HCT116 (cell line): ENCODE measurements around the gene AMOTL1. TPM values are rescaled to one million over a fixed set of nuclear protein-coding genes. Genes with fewer than 3 reads are reported as not detected.

Experiments used
- ATAC-seq: fragments of 200-7000 bp; cut with Tn5 transposase; 2 replicates; pipeline ENCODE4 v1.9.1; 2020; ENCODE audit warnings: mild to moderate bottlenecking, moderate library complexity
- BruUV-seq: library from RNA; stranded (reverse); fragments of 400-500 nt; replicated peaks from 2 replicates; lab custom pipeline; 2021; lab: Mats Ljungman, UMichigan
- CTCF ChIA-PET: fragments of 300-600 bp; sonication (Branson Sonifier 250); formaldehyde crosslinking; loops from one replicate; lab custom pipeline; 2021; ENCODE audit warnings: antibody characterized with exemption; lab: Charles Lee
- POLR2A ChIA-PET: fragments of 300-600, 350-600 bp; sonication (Branson Sonifier 250); formaldehyde crosslinking; loops from one replicate; lab custom pipeline; 2021; ENCODE audit warnings: antibody characterized with exemption; lab: Charles Lee
- RAD21 ChIA-PET, 2 experiments: fragments of 300-600 bp; sonication (Branson Sonifier 250); formaldehyde crosslinking; loops; one replicate each; lab custom pipeline; 2023; ENCODE audit warnings: low total read pairs in 2 of 2; ENCODE audit not compliant: uncharacterized antibody in 2 of 2, unreplicated experiment in 2 of 2, low non-redundant PET in 1 of 2; lab: Charles Lee
- DNase-seq: peaks from one replicate; pipeline ENCODE4 v3.0.0-alpha.2; 2010; ENCODE audit warnings: low read depth, low spot score
- H2AFZ ChIP-seq: fragments of 200-600 bp; shearing (Covaris generic), sonication (generic); 2 replicates; pipeline ENCODE4 v1.6.1; 2017; ENCODE audit warnings: low read depth, mixed run types, mixed read lengths, antibody characterized with exemption, low read length; ENCODE audit not compliant: poor library complexity, severe bottlenecking
- H3K27ac ChIP-seq: 2 replicates; pipeline ENCODE4 v1.5.1; 2012; ENCODE audit warnings: low read depth, low read length
- H3K27me3 ChIP-seq: fragments of 200-600 bp; sonication (generic); 2 replicates; pipeline ENCODE4 v1.6.1; 2016; ENCODE audit warnings: mixed run types, low read length, mixed read lengths; ENCODE audit not compliant: insufficient read depth
- H3K36me3 ChIP-seq, 2 experiments: fragments of 200-500 bp in 1 of 2; fragments of 200-600 bp in 1 of 2; sonication (Bioruptor generic) in 1 of 2; sonication (generic) in 1 of 2; 2 replicates each; pipeline versions ENCODE4 v1.5.1 to v1.6.1; 2014 to 2016; ENCODE audit warnings: low read length in 2 of 2, inconsistent platforms in 1 of 2, mixed read lengths in 1 of 2, mixed run types in 1 of 2; ENCODE audit not compliant: insufficient read depth in 2 of 2, control insufficient read depth in 1 of 2
- H3K4me1 ChIP-seq, 2 experiments: fragments of 200-600 bp in 1 of 2; sonication (generic) in 1 of 2; 2 replicates each; pipeline versions ENCODE4 v1.5.1 to v1.6.1; 2012 to 2017; ENCODE audit warnings: low read length in 2 of 2, inconsistent platforms in 1 of 2, mild to moderate bottlenecking in 1 of 2, mixed read lengths in 1 of 2, mixed run types in 1 of 2, moderate library complexity in 1 of 2; ENCODE audit not compliant: insufficient read depth in 2 of 2, control insufficient read depth in 1 of 2
- H3K4me2 ChIP-seq: fragments of 200-600 bp; sonication (generic); 2 replicates; pipeline ENCODE4 v1.6.1; 2017; ENCODE audit warnings: mixed run types, low read length, mixed read lengths
- H3K4me3 ChIP-seq, 2 experiments: fragments of 200-600 bp in 1 of 2; sonication (generic) in 1 of 2; replicated peaks in 1 of 2; 2 replicates each; pipeline ENCODE4 v1.5.1; 2011 to 2016; ENCODE audit warnings: low read length in 2 of 2, control low read depth in 1 of 2, low read depth in 1 of 2, mild to moderate bottlenecking in 1 of 2, mixed read lengths in 1 of 2, mixed run types in 1 of 2
- H3K79me2 ChIP-seq: fragments of 200-600 bp; sonication (generic); 2 replicates; pipeline ENCODE4 v1.6.1; 2017; ENCODE audit warnings: mild to moderate bottlenecking, mixed run types, low read length, moderate library complexity, mixed read lengths; ENCODE audit not compliant: insufficient read depth
- H3K9ac ChIP-seq: fragments of 200-600 bp; sonication (generic); 2 replicates; pipeline ENCODE4 v1.6.1; 2016; ENCODE audit warnings: low read length, mixed read lengths
- H3K9me2 ChIP-seq: fragments of 200-600 bp; sonication (generic), shearing (Covaris generic); 2 replicates; pipeline ENCODE4 v1.6.1; 2017; ENCODE audit warnings: mixed run types, mild to moderate bottlenecking, moderate library complexity; ENCODE audit not compliant: insufficient read depth
- H3K9me3 ChIP-seq, 2 experiments: fragments of 200-500 bp in 1 of 2; fragments of 200-600 bp in 1 of 2; sonication (Bioruptor generic) in 1 of 2; sonication (generic) in 1 of 2; 2 replicates each; pipeline ENCODE4 v1.6.1; 2014 to 2017; ENCODE audit warnings: low read length in 2 of 2, mixed read lengths in 2 of 2, inconsistent platforms in 1 of 2, low read depth in 1 of 2, mild to moderate bottlenecking in 1 of 2, mixed run types in 1 of 2, moderate library complexity in 1 of 2; ENCODE audit not compliant: control insufficient read depth in 1 of 2, insufficient read depth in 1 of 2
- H4K20me1 ChIP-seq: fragments of 200-600 bp; sonication (generic), shearing (Covaris generic); 2 replicates; pipeline ENCODE4 v1.6.1; 2017; ENCODE audit warnings: mixed run types, mild to moderate bottlenecking, moderate library complexity; ENCODE audit not compliant: insufficient read depth
- ATF3 ChIP-seq: IDR thresholded peaks from 2 replicates; pipeline ENCODE4 v1.6.1; 2012
- CBX3 ChIP-seq: IDR thresholded peaks from 2 replicates; pipeline ENCODE4 v1.6.1; 2012; ENCODE audit warnings: low read depth
- CEBPB ChIP-seq: IDR thresholded peaks from 2 replicates; pipeline ENCODE4 v1.6.1; 2012; ENCODE audit warnings: low read depth
- EGR1 ChIP-seq: IDR thresholded peaks from 2 replicates; pipeline ENCODE4 v1.6.1; 2012; ENCODE audit warnings: low read depth
- ELF1 ChIP-seq: IDR thresholded peaks from 2 replicates; pipeline ENCODE4 v1.6.1; 2012; ENCODE audit warnings: low read depth, borderline replicate concordance
- EZH2 ChIP-seq: fragments of 200-600 bp; sonication (generic); IDR thresholded peaks from 2 replicates; pipeline ENCODE4 v1.6.1; 2017; ENCODE audit warnings: antibody characterized with exemption, mixed run types
- EZH2phosphoT487 ChIP-seq: fragments of 200-600 bp; IDR thresholded peaks from 2 replicates; pipeline ENCODE4 v1.6.1; 2018; ENCODE audit warnings: antibody characterized with exemption, borderline replicate concordance
- FOSL1 ChIP-seq: IDR thresholded peaks from 2 replicates; pipeline ENCODE4 v1.6.1; 2012; ENCODE audit warnings: low read depth
- JUND ChIP-seq: IDR thresholded peaks from 2 replicates; pipeline ENCODE4 v1.6.1; 2012
- POLR2A ChIP-seq: IDR thresholded peaks from 2 replicates; pipeline ENCODE4 v1.7.0; 2011; ENCODE audit warnings: borderline replicate concordance; ENCODE audit not compliant: insufficient read depth, insufficient read length; ENCODE audit errors: extremely low read depth
- POLR2AphosphoS5 ChIP-seq: IDR thresholded peaks from 2 replicates; pipeline ENCODE4 v1.6.1; 2011; ENCODE audit warnings: mild to moderate bottlenecking, low read depth, low read length, moderate library complexity
- RAD21 ChIP-seq: IDR thresholded peaks from 2 replicates; pipeline ENCODE4 v1.6.1; 2012; ENCODE audit warnings: low read depth, mild to moderate bottlenecking
- SIN3A ChIP-seq: IDR thresholded peaks from 2 replicates; pipeline ENCODE4 v1.6.1; 2012; ENCODE audit warnings: low read depth
- SP1 ChIP-seq: IDR thresholded peaks from 2 replicates; pipeline ENCODE4 v1.6.1; 2012; ENCODE audit warnings: low read depth
- SRF ChIP-seq: IDR thresholded peaks from 2 replicates; pipeline ENCODE4 v1.6.1; 2012; ENCODE audit warnings: low read depth
- TCF7L2 ChIP-seq: IDR thresholded peaks from 2 replicates; pipeline ENCODE4 v1.7.0; 2011; ENCODE audit warnings: borderline replicate concordance, inconsistent platforms; ENCODE audit not compliant: insufficient read depth, insufficient read length; ENCODE audit errors: extremely low read depth
- YY1 ChIP-seq: IDR thresholded peaks from 2 replicates; pipeline ENCODE4 v1.6.1; 2011; ENCODE audit warnings: low read length, low read depth, moderate library complexity, mild to moderate bottlenecking; ENCODE audit not compliant: insufficient replicate concordance; ENCODE audit errors: extremely low read depth
- ZFX ChIP-seq: fragments of 450-650 bp; IDR thresholded peaks from 2 replicates; pipeline ENCODE4 v1.6.1; 2017
- ZNF274 ChIP-seq: fragments of 200-500 bp; sonication (Bioruptor generic); IDR thresholded peaks from 2 replicates; pipeline ENCODE4 v1.6.1; 2014; ENCODE audit warnings: mild to moderate bottlenecking, low read depth, low read length, inconsistent platforms
- intact Hi-C: fragments of 100-400 bp; cut with micrococcal nuclease; formaldehyde crosslinking; loops from 2 replicates; pipeline ENCODE4 v1.10.0; 2022
- total RNA-seq: library from RNA; stranded (reverse); gene quantifications from one replicate; pipeline ENCODE4 v1.2.1, GENCODE V29; 2021; ENCODE audit not compliant: unreplicated experiment

AMOTL1 gene
- total RNA-seq, 1 experiment from 2014 or later = 27.6 TPM

GRCh38 chr11:94784884-94785283, 16.7 kb downstream of the AMOTL1 start:
- CTCF ChIA-PET = no interaction called here
- Histone ChIP-seq H2AFZ (no peak overlapping the region), H3K9me2 (no peaks in the 10 kb centered on the region), H3K4me1 (peaks cover 13 to 31% of the 10 kb centered on the region in 2 experiments), H3K9ac (no peak overlapping the region), H3K4me3 (no peak overlapping the region), H3K9me3 (no peaks in the 10 kb centered on the region), H3K79me2 (peaks cover 68% of the 10 kb centered on the region), H3K36me3 (no peaks in the 10 kb centered on the region), H3K27ac (no peak overlapping the region), H3K4me2 (no peak overlapping the region), H4K20me1 (no peaks in the 10 kb centered on the region; the same call in 1 of the 2 replicates), H3K27me3 (no peaks in the 10 kb centered on the region)
- no peak for TF ChIP-seq JUND
- TF ChIP-seq ZFX = no peak
- TF ChIP-seq SRF = no peak
- TF ChIP-seq ELF1 = no peak
- no peak for TF ChIP-seq FOSL1
- no peak for TF ChIP-seq YY1
- TF ChIP-seq EGR1 = no peak
- no peak for TF ChIP-seq SP1
- no peak for TF ChIP-seq SIN3A
- TF ChIP-seq ATF3 = no peak
- TF ChIP-seq POLR2A = no peak
- no peak for TF ChIP-seq EZH2phosphoT487
- ATAC-seq (no peak), DNase-seq (no peak)
- intact Hi-C loops = loop anchor here (10.0 kb wide), 1 partner anchor 1640 kb away; no protein-coding TSS in a partner anchor
- BruUV-seq = no TSS peak
- RAD21 ChIA-PET = no interaction called here
- POLR2A ChIA-PET = no interaction called here

- no peaks in the 10 kb centered on the region for H3K9me3 ChIP-seq
- H3K9ac ChIP-seq = no peak overlapping the region
- no peak overlapping the region for H3K4me3 ChIP-seq
- no peak overlapping the region for H3K27ac ChIP-seq
- POLR2A ChIA-PET = no interaction called here
- peaks cover 68% of the 10 kb centered on the region for H3K79me2 ChIP-seq
- RAD21 ChIA-PET = no interaction called here
- no peak overlapping the region for H2AFZ ChIP-seq
- H3K4me2 ChIP-seq = no peak overlapping the region
- no peak for ATAC-seq
- no peaks in the 10 kb centered on the region for H3K9me2 ChIP-seq
- TF ChIP-seq SP1 (no peak), TCF7L2 (no peak), CEBPB (no peak), JUND (no peak), EZH2 (no peak), POLR2AphosphoS5 (no peak), CBX3 (no peak), ELF1 (no peak), ZNF274 (no peak), RAD21 (no peak)
- CTCF ChIA-PET = interaction anchor here (1.3 kb wide), 1 partner anchor 11 kb away, joined by 3 read pairs; no protein-coding TSS in a partner anchor
- intact Hi-C loops = loop anchor here (10.0 kb wide), 1 partner anchor 1639 kb away; no protein-coding TSS in a partner anchor
- no peaks in the 10 kb centered on the region; the same call in 1 of the 2 replicates for H4K20me1 ChIP-seq
- no peak for DNase-seq
- no TSS peak for BruUV-seq
- H3K27me3 ChIP-seq = no peaks in the 10 kb centered on the region
- peaks cover 19 to 38% of the 10 kb centered on the region in 2 experiments for H3K4me1 ChIP-seq
- H3K36me3 ChIP-seq = no peaks in the 10 kb centered on the region
Observed at GRCh38 chr11:94785509-94785908, 17.4 kb downstream of the AMOTL1 start.
